Stomach (tissue), 4 donors: ENCODE measurements around the gene FBXO22.

Experiments
- EP300 ChIP-seq: sonication (generic); formaldehyde crosslinking; IDR thresholded peaks from one replicate; pipeline ENCODE4 v1.6.1; 2017; ENCODE audit warnings: antibody characterized with exemption
- POLR2A ChIP-seq, 4 donors: fragments of 450-650 bp; IDR thresholded peaks; one replicate each; pipeline ENCODE4 v1.6.1; 2016; ENCODE audit warnings: antibody characterized with exemption in 4 of 4, control low read depth in 2 of 4, mild to moderate bottlenecking in 1 of 4, moderate library complexity in 1 of 4
- POLR2AphosphoS5 ChIP-seq, 3 donors: sonication (generic); formaldehyde crosslinking; IDR thresholded peaks; one replicate each; pipeline ENCODE4 v1.6.1; 2016; ENCODE audit warnings: antibody characterized with exemption in 3 of 3
- TF ChIP-seq, protein P1 (sequence below), 7 experiments: fragments of 450-650 bp in 4 of 7; fragments of 200-600 bp in 3 of 7; sonication (generic) in 3 of 7; IDR thresholded peaks; one replicate each; pipeline ENCODE4 v1.5.1; 2016 to 2019; ENCODE audit warnings: antibody characterized with exemption in 7 of 7, control low read depth in 2 of 7, mild to moderate bottlenecking in 1 of 7

DNA sequence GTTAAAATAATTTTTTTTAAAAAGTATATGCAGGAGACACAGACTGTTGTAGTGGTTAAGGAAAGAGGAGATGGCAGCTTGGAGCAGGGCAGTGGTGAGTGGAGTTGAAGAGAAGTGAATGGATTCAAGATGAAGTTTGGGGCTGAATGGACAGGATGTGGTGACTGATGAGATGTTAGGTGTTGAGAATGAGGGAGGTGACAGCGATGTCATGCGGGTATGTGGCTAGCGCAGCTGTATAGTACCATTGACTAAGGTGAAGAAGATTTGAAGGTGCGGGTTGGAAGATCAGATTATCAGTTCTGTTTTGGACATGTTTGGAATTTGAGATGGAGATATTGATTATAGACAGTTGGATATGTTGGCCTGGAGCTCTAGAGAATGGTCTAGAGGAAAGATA is 20.1 kb downstream of the FBXO22 start:
- TF ChIP-seq, protein P1, sequence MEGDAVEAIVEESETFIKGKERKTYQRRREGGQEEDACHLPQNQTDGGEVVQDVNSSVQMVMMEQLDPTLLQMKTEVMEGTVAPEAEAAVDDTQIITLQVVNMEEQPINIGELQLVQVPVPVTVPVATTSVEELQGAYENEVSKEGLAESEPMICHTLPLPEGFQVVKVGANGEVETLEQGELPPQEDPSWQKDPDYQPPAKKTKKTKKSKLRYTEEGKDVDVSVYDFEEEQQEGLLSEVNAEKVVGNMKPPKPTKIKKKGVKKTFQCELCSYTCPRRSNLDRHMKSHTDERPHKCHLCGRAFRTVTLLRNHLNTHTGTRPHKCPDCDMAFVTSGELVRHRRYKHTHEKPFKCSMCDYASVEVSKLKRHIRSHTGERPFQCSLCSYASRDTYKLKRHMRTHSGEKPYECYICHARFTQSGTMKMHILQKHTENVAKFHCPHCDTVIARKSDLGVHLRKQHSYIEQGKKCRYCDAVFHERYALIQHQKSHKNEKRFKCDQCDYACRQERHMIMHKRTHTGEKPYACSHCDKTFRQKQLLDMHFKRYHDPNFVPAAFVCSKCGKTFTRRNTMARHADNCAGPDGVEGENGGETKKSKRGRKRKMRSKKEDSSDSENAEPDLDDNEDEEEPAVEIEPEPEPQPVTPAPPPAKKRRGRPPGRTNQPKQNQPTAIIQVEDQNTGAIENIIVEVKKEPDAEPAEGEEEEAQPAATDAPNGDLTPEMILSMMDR (IDR thresholded peaks at IDR 0.05), result no peak
- no peak for TF ChIP-seq EP300
- TF ChIP-seq POLR2A (IDR thresholded peaks at IDR 0.05), result no peak
- TF ChIP-seq POLR2AphosphoS5 (IDR thresholded peaks at IDR 0.05), result no peak
